SHP77 treated with DMSO at 0.1 percent for 48 hours (cell line): ENCODE data around the gene TYW3.

Source experiments
- DNase-seq: peaks from one replicate; lab custom pipeline; 2025; lab: John Stamatoyannopoulos, UW

Gene TYW3

DNA sequence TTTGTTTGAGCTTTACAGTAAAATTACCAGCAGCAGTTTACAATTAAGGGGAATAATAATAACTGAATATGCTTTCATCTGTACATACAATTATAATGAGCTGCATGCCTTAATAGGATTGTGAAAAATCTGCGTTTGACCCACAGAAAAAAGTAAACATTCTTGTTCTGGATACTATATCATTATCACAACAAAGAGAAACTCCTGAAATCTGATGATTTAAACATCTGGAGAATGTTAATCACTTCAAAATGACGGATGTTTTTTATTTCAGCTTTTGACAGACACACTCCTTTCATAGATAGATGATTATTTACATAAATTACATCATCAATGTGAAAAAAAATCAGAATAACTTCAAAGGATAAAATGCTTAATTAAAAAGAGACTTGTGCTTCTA is 58.5 kb downstream of the TYW3 start:
- DNase-seq = no peak

- no peak for DNase-seq
These were observed 66.2 kb downstream of the TYW3 start for GRCh38 chr1:74799119-74799657.

DNA sequence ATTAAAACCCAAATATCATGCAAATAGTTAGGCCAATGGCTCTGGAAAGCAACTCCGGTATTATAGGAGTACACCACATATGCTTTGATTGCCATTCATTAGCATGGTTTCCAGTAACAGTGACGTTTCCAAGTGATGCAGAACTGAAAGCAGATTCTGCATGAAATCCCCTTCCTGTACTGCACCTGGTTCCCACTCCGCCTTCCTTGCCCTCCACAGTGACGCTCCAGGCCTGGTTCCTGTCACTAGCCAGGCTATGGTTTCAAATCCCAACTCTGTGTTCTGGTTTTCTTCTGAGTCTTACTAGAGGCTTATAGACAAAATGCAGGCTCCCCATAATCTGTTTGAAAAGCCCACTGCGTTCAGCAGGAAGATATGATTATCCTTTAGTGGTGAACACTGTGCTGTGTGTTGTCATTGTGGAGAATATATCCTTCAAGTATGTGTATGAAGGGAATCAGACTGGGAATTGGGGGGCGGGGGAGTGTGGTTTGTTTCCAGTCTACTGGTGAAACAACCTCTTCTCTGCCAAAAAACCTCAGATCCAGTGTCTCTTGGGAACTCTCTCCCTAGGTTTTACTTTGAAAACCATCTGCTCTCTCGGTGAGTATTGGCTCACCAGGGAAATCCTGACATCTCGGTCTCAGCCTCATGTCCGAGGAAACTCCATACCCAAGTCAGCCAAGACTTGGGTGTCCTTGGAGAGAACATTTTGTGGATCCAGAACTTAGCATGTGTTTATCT is 78.7 kb downstream of the TYW3 start:
- DNase-seq = peak; percentile 46

- DNase-seq = no peak
These were observed 79.2 kb downstream of the TYW3 start for GRCh38 chr1:74812180-74812541.
